GM12891 (cell line): Measurements from ENCODE around the gene KRT20.

ENCODE experiments used
- DNase-seq: peaks from one replicate; pipeline ENCODE4 v3.0.0; 2011; ENCODE audit warnings: low spot score; ENCODE audit not compliant: insufficient read length
- FAIRE-seq: peaks from 2 replicates; lab custom pipeline; 2011; peaks lifted over from hg19 to GRCh38; lab: Jason Lieb, UNC
- PAX5 ChIP-seq: IDR thresholded peaks from 2 replicates; pipeline ENCODE4 v1.6.1; 2011; ENCODE audit warnings: low read length, moderate library complexity, mild to moderate bottlenecking; ENCODE audit not compliant: insufficient read depth, severe bottlenecking
- POLR2A ChIP-seq: IDR thresholded peaks from 2 replicates; pipeline ENCODE4 v1.6.1; 2011; ENCODE audit warnings: low read depth, low read length, control low read depth
- POLR2AphosphoS5 ChIP-seq: IDR thresholded peaks from 2 replicates; pipeline ENCODE4 v1.6.1; 2011; ENCODE audit warnings: low read depth, low read length, control low read depth
- POU2F2 ChIP-seq: IDR thresholded peaks from 2 replicates; pipeline ENCODE4 v1.6.1; 2011; ENCODE audit warnings: low read depth, mild to moderate bottlenecking, control low read depth, low read length, moderate library complexity
- SPI1 ChIP-seq: IDR thresholded peaks from 2 replicates; pipeline ENCODE4 v1.6.1; 2011; ENCODE audit warnings: low read depth, low read length, control low read depth
- TAF1 ChIP-seq: IDR thresholded peaks from 2 replicates; pipeline ENCODE4 v1.6.1; 2011; ENCODE audit warnings: low read depth, low read length, control low read depth

Gene KRT20

DNA sequence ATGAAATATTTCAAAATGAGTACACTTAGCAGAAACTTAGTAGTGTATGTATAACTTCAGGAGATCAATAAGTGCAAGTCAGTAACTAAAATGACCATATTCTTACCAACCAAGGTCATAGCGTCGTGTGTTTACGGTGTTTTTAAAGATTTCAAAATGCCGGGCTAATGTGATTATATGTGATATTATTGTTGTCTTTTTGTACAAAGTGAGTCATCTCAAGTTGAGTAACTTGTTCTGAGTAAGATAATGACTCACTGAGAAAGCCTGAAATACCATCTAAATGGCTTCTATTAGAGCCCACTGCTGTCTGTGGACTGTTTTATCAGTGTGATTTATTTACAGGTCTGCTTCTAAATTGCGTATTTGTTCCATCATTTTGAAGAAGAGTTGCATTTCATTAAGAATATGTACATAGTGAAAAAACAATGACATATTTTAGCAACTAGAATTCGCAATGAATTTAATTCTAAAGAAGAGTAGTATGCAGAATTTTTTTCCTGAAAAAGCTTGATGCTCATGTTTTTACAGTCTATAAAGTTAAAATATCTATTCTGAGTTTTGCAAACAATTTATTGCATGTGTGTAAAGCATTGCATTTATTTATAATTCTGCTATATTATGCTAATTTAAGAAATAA lies 30.7 kb downstream of the KRT20 start:
- no peak for DNase-seq
- no peak for TF ChIP-seq POLR2AphosphoS5
- no peak for TF ChIP-seq POU2F2
- no peak for TF ChIP-seq POLR2A
- no peak for TF ChIP-seq PAX5
- TF ChIP-seq TAF1 = no peak
- no peak for TF ChIP-seq SPI1
- no peak for FAIRE-seq

DNA sequence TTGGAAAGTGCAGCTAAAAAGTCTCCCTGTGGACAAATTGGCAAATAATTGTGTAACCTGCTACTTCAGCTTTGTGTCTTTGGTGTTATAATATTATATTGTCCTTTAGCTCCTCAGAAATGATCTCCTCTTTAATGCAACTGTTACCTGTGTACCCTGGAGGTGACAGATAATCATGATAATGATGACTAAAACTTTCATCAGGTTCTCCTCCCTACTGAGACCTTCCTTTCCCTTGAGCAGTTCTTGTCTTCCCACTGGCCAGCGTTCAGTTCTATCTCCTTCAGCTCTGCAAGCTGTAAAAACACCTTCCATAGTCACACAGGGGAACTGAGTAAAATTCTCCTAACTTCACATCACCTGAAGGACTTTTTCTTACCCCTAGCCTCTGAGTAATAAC lies 32.7 kb downstream of the KRT20 start:
- DNase-seq (no peak), FAIRE-seq (no peak)
- no peak for TF ChIP-seq POLR2A
- TF ChIP-seq PAX5 = no peak
- TF ChIP-seq TAF1 = no peak
- no peak for TF ChIP-seq POLR2AphosphoS5
- TF ChIP-seq POU2F2 = no peak
- no peak for TF ChIP-seq SPI1

DNA sequence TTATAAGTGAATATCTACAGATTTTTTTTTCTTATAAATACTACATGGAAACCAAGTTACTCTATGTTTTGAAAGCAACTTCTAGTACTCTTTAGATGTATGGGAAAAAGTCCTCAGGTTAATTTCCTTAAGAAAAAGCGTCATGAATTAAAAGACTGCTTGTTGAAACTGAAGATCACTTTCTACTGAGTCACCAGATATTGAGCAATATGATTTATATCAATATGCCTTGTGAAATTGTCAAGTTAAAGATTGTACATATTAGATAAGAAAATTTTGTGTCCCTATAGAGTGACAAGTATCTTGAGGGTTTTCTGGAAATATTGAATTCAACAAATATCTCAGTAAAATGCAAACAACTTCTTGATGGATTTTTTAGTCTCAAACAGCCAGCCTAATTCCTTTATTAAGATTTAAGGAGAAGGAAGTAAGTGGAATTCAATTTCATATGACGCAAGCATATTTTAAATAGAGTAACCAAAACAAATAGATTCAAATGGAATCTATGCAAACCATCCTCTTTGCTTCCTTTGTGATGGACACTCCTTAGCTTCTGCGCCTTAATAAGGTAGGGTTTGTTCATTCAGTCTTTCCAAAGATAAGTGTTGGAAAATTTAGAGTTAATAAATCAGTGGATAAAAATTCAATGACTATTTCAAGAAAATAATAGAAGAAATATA lies 34.6 kb downstream of the KRT20 start:
- FAIRE-seq = no peak

DNA sequence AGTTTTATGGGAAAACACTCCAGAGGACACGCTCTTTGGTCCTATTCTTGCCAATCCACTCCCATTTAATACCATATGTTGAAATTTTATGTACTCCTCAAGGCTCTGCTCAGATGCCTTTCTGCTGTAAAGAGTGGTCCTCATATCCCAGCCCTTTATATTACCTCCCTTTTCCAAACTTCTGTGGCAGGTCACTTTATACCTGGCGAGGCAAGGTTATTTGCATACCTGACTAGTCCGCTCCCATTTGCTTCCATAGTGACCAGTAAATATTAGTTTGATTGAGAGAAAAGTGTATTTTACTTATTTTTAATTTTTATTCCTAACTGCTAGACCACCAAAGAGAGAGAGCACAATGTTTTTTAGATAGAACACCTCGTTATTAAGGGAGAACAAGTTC lies 35.3 kb downstream of the KRT20 start:
- TF ChIP-seq POLR2AphosphoS5 (no peak), POLR2A (no peak)
- no peak for DNase-seq
- no peak for FAIRE-seq

More for the DNA sequence above, 34.6 kb downstream of the KRT20 start:
- TF ChIP-seq TAF1 = no peak
- TF ChIP-seq POLR2AphosphoS5 = no peak
- DNase-seq = no peak

DNA sequence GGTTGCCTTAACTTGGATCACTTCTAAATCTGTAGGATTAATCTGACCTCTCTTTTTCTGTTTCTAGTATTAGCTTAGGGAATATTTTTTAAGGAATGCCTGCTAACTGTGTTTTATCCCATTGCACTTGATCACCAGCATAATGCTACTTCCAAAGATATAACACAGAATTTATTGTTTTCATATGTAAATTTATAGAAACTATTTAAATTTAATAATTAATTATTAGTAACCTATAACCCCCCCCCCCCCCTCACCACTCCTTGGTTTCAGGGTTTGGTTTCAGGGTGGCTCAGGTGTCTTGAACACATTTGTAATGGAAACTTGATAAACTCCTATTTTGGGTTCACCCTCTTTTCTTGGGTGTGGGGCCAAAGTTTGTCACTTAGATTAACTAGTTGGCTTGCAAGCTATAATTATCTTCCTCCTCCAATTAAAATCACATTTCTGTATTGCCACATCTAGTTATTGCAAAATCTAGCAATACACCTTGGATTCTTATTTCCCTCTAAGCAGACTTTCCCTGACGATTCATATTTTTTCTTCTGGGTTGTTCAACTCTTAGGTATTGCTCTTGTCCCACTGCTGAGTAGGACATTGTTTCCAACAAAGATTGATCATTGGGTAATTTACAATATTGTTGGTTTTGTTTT lies 36.3 kb downstream of the KRT20 start:
- TF ChIP-seq SPI1 (no peak), TAF1 (no peak), POLR2AphosphoS5 (no peak), PAX5 (no peak), POLR2A (no peak), POU2F2 (no peak)
- FAIRE-seq (no peak), DNase-seq (no peak)

DNA sequence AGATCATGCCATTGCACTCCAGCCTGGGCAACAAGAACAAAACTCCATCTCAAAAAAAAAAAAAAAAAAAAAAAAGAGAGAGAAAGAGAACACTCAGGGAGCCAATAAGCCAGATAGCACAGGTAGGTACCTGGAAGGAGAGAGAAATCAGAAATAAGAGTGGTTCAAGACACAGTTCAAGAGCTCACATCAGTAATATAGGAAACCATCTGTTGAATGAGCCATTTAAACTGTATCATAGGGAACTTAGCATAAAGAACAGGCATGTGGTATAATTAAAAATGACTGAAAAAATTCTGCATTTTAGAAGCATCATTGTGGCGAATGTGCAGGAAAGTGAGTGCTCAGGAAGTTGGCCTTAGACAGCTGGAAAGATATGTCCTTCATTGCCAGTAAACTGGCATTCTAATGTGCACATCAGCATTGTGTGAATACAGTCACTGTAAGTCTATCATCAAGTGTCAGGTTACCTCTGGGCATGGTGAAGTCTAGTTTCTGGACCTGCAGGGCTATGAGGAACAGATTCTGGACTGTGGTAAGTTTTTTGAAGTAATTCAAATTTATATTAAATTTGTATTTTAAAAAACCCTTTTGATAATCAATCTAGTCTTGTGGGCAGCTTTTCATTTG lies 38.4 kb downstream of the KRT20 start:
- TF ChIP-seq POU2F2 (no peak), SPI1 (no peak), TAF1 (no peak), PAX5 (no peak), POLR2AphosphoS5 (no peak), POLR2A (no peak)
- FAIRE-seq = no peak

DNA sequence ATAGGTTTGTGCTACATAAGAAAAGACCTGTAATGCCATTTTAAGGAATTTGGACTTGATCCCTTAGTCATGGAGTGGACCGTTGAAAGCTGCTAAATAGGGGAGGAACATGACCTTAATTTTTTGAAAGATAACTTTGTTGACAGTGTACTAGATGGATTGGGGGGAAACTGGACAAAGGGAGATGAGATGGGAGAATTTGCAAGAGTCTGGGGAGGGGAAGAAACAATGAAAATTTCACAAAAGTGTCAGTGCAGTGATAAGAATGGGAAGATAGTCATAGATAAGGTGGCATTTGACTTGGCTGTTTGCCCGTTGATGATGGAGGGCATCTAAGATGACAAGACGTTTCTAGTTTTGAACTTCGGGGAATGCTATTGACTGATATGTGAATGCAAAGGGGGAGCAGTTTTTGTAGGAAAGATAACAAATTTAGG lies 40.4 kb downstream of the KRT20 start:
- no peak for DNase-seq
- FAIRE-seq = no peak
- no peak for TF ChIP-seq POLR2A
- TF ChIP-seq SPI1 = no peak
- no peak for TF ChIP-seq POLR2AphosphoS5
- TF ChIP-seq PAX5 = no peak
- no peak for TF ChIP-seq POU2F2
- TF ChIP-seq TAF1 = no peak

More for the DNA sequence above, 38.4 kb downstream of the KRT20 start:
- DNase-seq = no peak

DNA sequence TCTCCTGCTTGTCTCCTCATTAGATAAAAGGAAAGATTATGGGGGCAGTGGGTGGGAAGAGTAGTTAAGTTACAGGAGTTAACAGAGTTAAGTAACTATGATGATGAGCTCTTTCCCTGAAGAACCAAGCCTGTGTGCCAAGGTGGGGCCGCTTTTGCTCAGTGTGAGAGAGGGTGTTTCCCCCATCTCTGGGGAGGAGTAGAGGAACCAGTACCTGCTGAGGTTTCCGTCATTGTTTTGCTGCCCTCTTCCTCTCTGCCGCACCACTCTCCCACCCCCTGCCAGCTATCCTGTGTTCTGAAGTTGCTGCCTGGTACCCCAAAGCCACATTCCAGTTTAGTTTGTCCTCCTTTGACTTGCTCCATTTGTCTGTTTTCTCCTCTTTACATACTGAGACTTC lies 41.8 kb downstream of the KRT20 start:
- FAIRE-seq = no peak
- DNase-seq = no peak
- TF ChIP-seq TAF1 (no peak), POU2F2 (no peak), SPI1 (no peak), POLR2AphosphoS5 (no peak), POLR2A (no peak), PAX5 (no peak)

DNA sequence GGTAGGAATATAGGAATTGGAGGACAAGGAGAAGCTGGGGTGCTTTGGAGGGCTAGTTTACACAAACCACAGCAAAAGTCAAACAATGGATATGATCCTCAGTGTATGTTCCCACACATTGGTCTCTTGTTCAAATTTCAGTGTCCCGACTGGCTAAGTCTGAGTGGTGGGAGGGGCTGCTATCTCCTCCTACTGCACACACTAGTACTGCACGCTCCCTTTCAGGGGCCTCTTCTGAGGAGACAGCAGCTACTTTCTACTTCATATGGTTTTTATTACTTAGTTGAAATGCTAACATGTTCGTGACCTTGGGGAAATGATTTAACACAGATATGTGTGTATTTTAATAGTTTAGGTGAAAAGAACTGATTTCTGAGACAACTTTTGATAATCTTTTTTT lies 43.8 kb downstream of the KRT20 start:
- TF ChIP-seq POU2F2 (no peak), POLR2AphosphoS5 (no peak), SPI1 (no peak), PAX5 (no peak), TAF1 (no peak), POLR2A (no peak)
- FAIRE-seq = no peak

More for the DNA sequence above, 43.8 kb downstream of the KRT20 start:
- no peak for DNase-seq
